IPS-18a (cell line): ENCODE data around the gene KISS1R.
"Not testable (repeated sequence)": the region's sequence is repeated elsewhere in the genome, so short reads cannot be mapped to it uniquely, and the experiment has no call there.

Experiments
- H3K27ac ChIP-seq: one replicate; pipeline ENCODE4 v1.5.1; 2013; ENCODE audit warnings: low read length
- H3K27me3 ChIP-seq: one replicate; pipeline ENCODE4 v1.6.1; 2013; ENCODE audit warnings: mild to moderate bottlenecking, low read length; ENCODE audit not compliant: control insufficient read depth, insufficient read depth
- H3K36me3 ChIP-seq: one replicate; pipeline ENCODE4 v1.6.1; 2013; ENCODE audit warnings: low read depth, low read length; ENCODE audit not compliant: control insufficient read depth
- H3K4me1 ChIP-seq: one replicate; pipeline ENCODE4 v1.6.1; 2013; ENCODE audit warnings: low read depth, low read length; ENCODE audit not compliant: control insufficient read depth
- H3K4me3 ChIP-seq: one replicate; pipeline ENCODE4 v1.5.1; 2013; ENCODE audit warnings: low read length
- H3K9ac ChIP-seq: one replicate; pipeline ENCODE4 v1.6.1; 2013; ENCODE audit warnings: mild to moderate bottlenecking, low read length, moderate library complexity
- H3K9me3 ChIP-seq: one replicate; pipeline ENCODE4 v1.6.1; 2013; ENCODE audit warnings: low read depth, low read length; ENCODE audit not compliant: control insufficient read depth

KISS1R gene

GRCh38 chr19:875265-875879, 41.8 kb upstream of the KISS1R start:
- H3K4me1 ChIP-seq = no peaks in the 10 kb centered on the region
- no peak overlapping the region for H3K4me3 ChIP-seq
- H3K27me3 ChIP-seq = no peaks in the 10 kb centered on the region
- H3K36me3 ChIP-seq = peaks cover 8% of the 10 kb centered on the region
- H3K27ac ChIP-seq = no peak overlapping the region
- no peaks in the 10 kb centered on the region for H3K9me3 ChIP-seq
- H3K9ac ChIP-seq = no peak overlapping the region

- Histone ChIP-seq H3K9me3 (no peaks in the 10 kb centered on the region), H3K27ac (no peak overlapping the region), H3K4me1 (no peaks in the 10 kb centered on the region), H3K9ac (no peak overlapping the region), H3K27me3 (no peaks in the 10 kb centered on the region), H3K4me3 (no peak overlapping the region), H3K36me3 (peaks cover 10% of the 10 kb centered on the region)
These were observed 41.0 kb upstream of the KISS1R start for GRCh38 chr19:876089-876488.

GRCh38 chr19:876780-877314, 40.3 kb upstream of the KISS1R start:
- Histone ChIP-seq H3K9ac (no peak overlapping the region), H3K36me3 (peaks cover 15% of the 10 kb centered on the region), H3K27ac (no peak overlapping the region), H3K9me3 (no peaks in the 10 kb centered on the region), H3K4me1 (no peaks in the 10 kb centered on the region), H3K4me3 (no peak overlapping the region), H3K27me3 (no peaks in the 10 kb centered on the region)

- not testable (repeated sequence) for H3K9me3 ChIP-seq, H3K9ac ChIP-seq, H3K27ac ChIP-seq, H3K4me1 ChIP-seq, H3K27me3 ChIP-seq, H3K4me3 ChIP-seq
- peaks cover 17% of the 10 kb centered on the region for H3K36me3 ChIP-seq
These were observed 39.0 kb upstream of the KISS1R start for GRCh38 chr19:877992-878660.

- not testable (repeated sequence) for H3K9me3 ChIP-seq, H3K27me3 ChIP-seq, H3K9ac ChIP-seq, H3K4me3 ChIP-seq, H3K4me1 ChIP-seq, H3K27ac ChIP-seq
- peaks cover 17% of the 10 kb centered on the region for H3K36me3 ChIP-seq
These were observed 38.2 kb upstream of the KISS1R start for GRCh38 chr19:878751-879561.

GRCh38 chr19:879711-880438, 37.3 kb upstream of the KISS1R start:
- H3K27ac ChIP-seq = no peak overlapping the region
- H3K4me1 ChIP-seq = no peaks in the 10 kb centered on the region
- H3K4me3 ChIP-seq = no peak overlapping the region
- H3K9me3 ChIP-seq = no peaks in the 10 kb centered on the region
- H3K36me3 ChIP-seq = peaks cover 17% of the 10 kb centered on the region
- H3K9ac ChIP-seq = no peak overlapping the region
- H3K27me3 ChIP-seq = no peaks in the 10 kb centered on the region

GRCh38 chr19:881385-882071, 35.6 kb upstream of the KISS1R start:
- Histone ChIP-seq H3K27ac (no peak overlapping the region), H3K4me3 (no peak overlapping the region), H3K36me3 (peaks cover 23% of the 10 kb centered on the region), H3K4me1 (no peaks in the 10 kb centered on the region), H3K9me3 (no peaks in the 10 kb centered on the region), H3K27me3 (no peaks in the 10 kb centered on the region), H3K9ac (no peak overlapping the region)

GRCh38 chr19:882871-883497, 34.1 kb upstream of the KISS1R start:
- Histone ChIP-seq H3K9me3 (no peaks in the 10 kb centered on the region), H3K36me3 (peaks cover 24% of the 10 kb centered on the region), H3K4me3 (no peak overlapping the region), H3K4me1 (no peaks in the 10 kb centered on the region), H3K27me3 (no peaks in the 10 kb centered on the region), H3K9ac (no peak overlapping the region), H3K27ac (no peak overlapping the region)

- Histone ChIP-seq H3K4me3 (no peak overlapping the region), H3K4me1 (no peaks in the 10 kb centered on the region), H3K27me3 (no peaks in the 10 kb centered on the region), H3K27ac (no peak overlapping the region), H3K9ac (no peak overlapping the region), H3K36me3 (peaks cover 24% of the 10 kb centered on the region), H3K9me3 (no peaks in the 10 kb centered on the region)
These were observed 33.4 kb upstream of the KISS1R start for GRCh38 chr19:883661-884211.

- H3K4me1 ChIP-seq = no peaks in the 10 kb centered on the region
- H3K27me3 ChIP-seq = no peaks in the 10 kb centered on the region
- H3K36me3 ChIP-seq = peaks cover 29% of the 10 kb centered on the region
- H3K9ac ChIP-seq = no peak overlapping the region
- H3K27ac ChIP-seq = no peak overlapping the region
- H3K9me3 ChIP-seq = no peaks in the 10 kb centered on the region
- H3K4me3 ChIP-seq = no peak overlapping the region
These were observed 32.5 kb upstream of the KISS1R start for GRCh38 chr19:884420-885211.
